Transverse colon (tissue), 4 donors: ENCODE results near the gene IL17B. TPM values are rescaled to one million over a fixed set of nuclear protein-coding genes. Genes with fewer than 3 reads are reported as not detected.
A peak's percentile ranks its signal among the peaks of the same experiment; 100 is the strongest.
"Not testable (repeated sequence)": the region's sequence is repeated elsewhere in the genome, so short reads cannot be mapped to it uniquely, and the experiment has no call there.

Experiments
- DNase-seq: peaks from one replicate; pipeline ENCODE4 v3.0.0-alpha.2; 2019
- H3K27ac ChIP-seq, 4 donors: fragments of 200-600 bp; sonication (generic); 2 replicates each; pipeline ENCODE4 v1.5.1; 2016 to 2018; ENCODE audit warnings: inconsistent platforms in 4 of 4
- H3K27me3 ChIP-seq: fragments of 200-600 bp; sonication (generic); 2 replicates; pipeline ENCODE4 v1.5.1; 2017; ENCODE audit warnings: inconsistent platforms
- H3K36me3 ChIP-seq, 4 donors: fragments of 200-600 bp; sonication (generic); 2 replicates each; pipeline ENCODE4 v1.5.1; 2017 to 2019; ENCODE audit warnings: inconsistent platforms in 4 of 4
- H3K4me1 ChIP-seq, 4 donors: fragments of 200-600 bp; sonication (generic); 2 replicates each; pipeline ENCODE4 v1.5.1; 2017 to 2020; ENCODE audit warnings: inconsistent platforms in 4 of 4
- H3K4me3 ChIP-seq, 4 donors: fragments of 200-600 bp; sonication (generic); 1 replicate in 1 of 4; 2 replicates in 3 of 4; pipeline versions ENCODE4 v1.5.1 to v1.6.1; 2017 to 2019; ENCODE audit warnings: inconsistent platforms in 4 of 4
- H3K9me3 ChIP-seq, 2 donors: fragments of 200-600 bp; sonication (generic); 2 replicates each; pipeline ENCODE4 v1.5.1; 2017 to 2019; ENCODE audit warnings: inconsistent platforms in 2 of 2
- CTCF ChIP-seq, 5 experiments: fragments of 200-600 bp in 3 of 5; fragments of 450-650 bp in 2 of 5; sonication (generic) in 3 of 5; IDR thresholded peaks; 1 replicate in 2 of 5; 2 replicates in 3 of 5; pipeline ENCODE4 v1.5.1; 2016 to 2017; ENCODE audit warnings: antibody characterized with exemption in 5 of 5, inconsistent platforms in 3 of 5, mild to moderate bottlenecking in 2 of 5, moderate library complexity in 1 of 5
- EP300 ChIP-seq: sonication (generic); formaldehyde crosslinking; IDR thresholded peaks from one replicate; pipeline ENCODE4 v1.6.1; 2017; ENCODE audit warnings: antibody characterized with exemption, low read depth
- POLR2A ChIP-seq: fragments of 450-650 bp; IDR thresholded peaks from one replicate; pipeline ENCODE4 v1.6.1; 2016; ENCODE audit warnings: antibody characterized with exemption, mild to moderate bottlenecking, moderate library complexity
- POLR2AphosphoS5 ChIP-seq, 3 donors: sonication (generic); formaldehyde crosslinking; IDR thresholded peaks; one replicate each; pipeline ENCODE4 v1.6.1; 2016; ENCODE audit warnings: antibody characterized with exemption in 3 of 3
- WGBS, 2 donors: methylation state at CpG; one replicate each; pipeline ENCODE4 v1.1.5; 2018; ENCODE audit warnings: low coverage in 1 of 2; 5-methylcytosine and 5-hydroxymethylcytosine counted together
- in situ Hi-C, 4 donors: fragments of 200-750 bp; cut with MboI; loops; one replicate each; pipeline versions ENCODE4 v1.15.0 to v1.15.1; 2017; ENCODE audit warnings: low sequenced_read_pairs in 3 of 4, low pct_ligation_motif_present in 1 of 4, low pct_unique_long_range_greater_than_20kb in 1 of 4
- intact Hi-C: fragments of 100-400 bp; cut with DNase I; formaldehyde crosslinking; loops from one replicate; pipeline ENCODE4 v1.15.1; 2023; ENCODE audit warnings: low total_unique reads
- total RNA-seq, 4 donors: library from RNA; depleted of rRNA; stranded (reverse); fragments of >200 nt; gene quantifications; one replicate each; pipeline ENCODE4 v1.1.0, GENCODE V29; 2016

The IL17B gene
- total RNA-seq, 4 donors from 2014 or later: not detected

DNA sequence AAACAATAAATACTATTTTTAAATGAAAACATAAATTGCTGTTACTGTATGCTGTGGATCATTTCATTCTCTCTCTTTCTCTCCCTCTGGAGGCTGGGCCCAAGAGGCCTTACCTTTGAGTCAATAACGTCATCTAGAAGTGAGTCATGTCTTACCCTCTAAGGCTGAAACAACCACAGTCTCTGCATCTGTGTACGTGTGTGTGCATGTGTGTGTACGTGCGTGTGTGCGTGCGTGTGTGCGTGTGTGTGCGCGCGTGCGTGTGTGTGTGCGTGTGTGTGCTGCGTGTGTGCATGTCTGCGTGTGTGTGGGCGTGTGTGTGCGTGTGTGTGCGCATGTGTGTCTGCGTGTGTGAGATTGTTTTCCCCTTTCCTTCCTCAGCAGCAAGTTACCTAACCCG lies 13.6 kb upstream of the IL17B start:
- H3K4me3 ChIP-seq: no peak overlapping the region
- H3K9me3 ChIP-seq: no peaks in the 10 kb centered on the region
- no peaks in the 10 kb centered on the region for H3K36me3 ChIP-seq
- WGBS, 2 donors: 84 to 85% methylated on average over 4 to 19 of the region's 19 CpGs
- no peak for DNase-seq
- H3K4me1 ChIP-seq: peaks cover 0 to 17% (median 10%) of the 10 kb centered on the region in 4 donors
- intact Hi-C loops: no loop called here
- no peak for TF ChIP-seq POLR2AphosphoS5 (IDR thresholded peaks at IDR 0.05)
- TF ChIP-seq CTCF (IDR thresholded peaks at IDR 0.05): no peak
- TF ChIP-seq POLR2A: no peak
- TF ChIP-seq EP300: no peak
- no peaks in the 10 kb centered on the region for H3K27me3 ChIP-seq
- peak overlapping the region in 3 of 4 donors; percentile 87 to 91 (median 88) for H3K27ac ChIP-seq
- in situ Hi-C loops: no loop called here

DNA sequence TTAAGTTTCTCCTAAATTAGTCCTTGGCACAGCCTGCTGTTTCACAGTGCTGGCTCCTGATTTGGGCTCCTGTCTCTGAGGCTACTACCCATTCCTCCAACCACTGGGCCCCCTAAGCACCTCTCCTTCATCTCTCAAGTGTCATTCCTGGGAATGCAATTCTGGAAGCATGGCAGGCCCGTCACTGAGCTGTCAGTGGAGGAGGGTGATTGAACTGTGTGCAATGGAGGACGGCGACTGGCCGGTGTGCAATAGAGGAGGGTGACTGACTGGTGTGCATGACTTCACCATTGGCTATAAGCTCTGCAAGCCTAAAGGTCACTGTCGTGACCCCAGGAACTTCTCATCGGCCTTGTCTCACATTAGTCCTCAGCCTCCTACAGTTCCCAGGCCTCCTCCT lies 12.4 kb upstream of the IL17B start:
- 80 to 93% methylated on average over 2 to 6 of the region's 6 CpGs for WGBS, 2 donors
- peaks cover 8 to 19% (median 15%) of the 10 kb centered on the region in 4 donors for H3K4me1 ChIP-seq
- intact Hi-C loops (no loop called here), in situ Hi-C loops (no loop called here)
- DNase-seq: no peak
- peak overlapping the region; percentile 87 to 91 (median 88) for H3K27ac ChIP-seq
- H3K27me3 ChIP-seq: no peaks in the 10 kb centered on the region
- H3K4me3 ChIP-seq: no peak overlapping the region
- no peaks in the 10 kb centered on the region for H3K9me3 ChIP-seq
- no peaks in the 10 kb centered on the region for H3K36me3 ChIP-seq
- TF ChIP-seq POLR2A: no peak
- no peak for TF ChIP-seq POLR2AphosphoS5 (IDR thresholded peaks at IDR 0.05)
- TF ChIP-seq EP300: no peak
- TF ChIP-seq CTCF (IDR thresholded peaks at IDR 0.05): no peak

DNA sequence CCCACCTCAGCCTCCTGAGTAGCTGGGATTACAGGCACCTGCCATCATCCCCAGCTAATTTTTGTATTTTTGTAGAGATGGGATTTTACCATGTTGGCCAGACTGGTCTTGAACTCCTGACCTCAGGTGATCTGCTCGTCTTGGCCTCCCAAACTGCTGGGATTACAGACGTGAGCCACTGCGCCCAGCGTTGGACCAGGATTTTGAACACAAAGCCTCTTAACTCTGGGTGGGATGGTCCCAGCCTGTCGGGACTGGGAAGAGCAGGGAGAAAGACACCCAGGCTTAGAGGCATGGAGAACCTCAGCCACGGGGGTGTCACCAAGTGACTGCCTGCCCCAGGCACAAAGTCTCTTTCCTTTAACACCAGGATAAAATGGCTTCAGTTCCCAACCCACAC lies 12.0 kb upstream of the IL17B start:
- H3K4me3 ChIP-seq, in situ Hi-C loops, intact Hi-C loops, H3K9me3 ChIP-seq, H3K27me3 ChIP-seq, H3K36me3 ChIP-seq, DNase-seq: not testable (repeated sequence)
- Histone ChIP-seq H3K4me1 (peaks cover 9 to 21% (median 17%) of the 10 kb centered on the region in 4 donors), H3K27ac (peak overlapping the region; percentile 87 to 91 (median 88))
- WGBS, 2 donors: 75% methylated on average over 6 of the region's 6 CpGs; no CpG with 5 or more reads in 1 of the 2 donors

GRCh38 chr5:149389552-149390495 lies 10.7 kb upstream of the IL17B start:
- in situ Hi-C loops: loop anchor here in 1 of 4 donors (10.0 kb wide), 1 partner anchor 45 kb away; no protein-coding TSS in a partner anchor
- Histone ChIP-seq H3K27me3 (no peaks in the 10 kb centered on the region), H3K9me3 (no peaks in the 10 kb centered on the region), H3K4me3 (no peak overlapping the region), H3K4me1 (peaks cover 14 to 30% (median 17%) of the 10 kb centered on the region in 4 donors), H3K36me3 (no peaks in the 10 kb centered on the region), H3K27ac (peak overlapping the region; percentile 87 to 91 (median 88))
- TF ChIP-seq POLR2A (peak; percentile 19), POLR2AphosphoS5 (IDR thresholded peaks at IDR 0.05) (peak; percentile 75 to 83 (median 81)), EP300 (peak; percentile 98), CTCF (IDR thresholded peaks at IDR 0.05) (no peak)
- 66 to 76% methylated on average over 5 to 11 of the region's 11 CpGs for WGBS, 2 donors
- intact Hi-C loops: no loop called here
- DNase-seq: no peak
